ENCODE results near the gene ANKRD30B.
"Not testable (repeated sequence)": the region's sequence is repeated elsewhere in the genome, so short reads cannot be mapped to it uniquely, and the experiment has no call there.

Gene ANKRD30B

GRCh38 chr18:14747513-14748474, at the start of gene ANKRD30B:
Gene ANKRD30B (plus strand): TSS chr18:14748172. CDS start chr18:14748420, 248 bp downstream.
- no peak for DNase-seq

- not testable (repeated sequence) for DNase-seq
Measured at GRCh38 chr18:14701286-14702040, 46.5 kb upstream of the ANKRD30B start.

- DNase-seq: not testable (repeated sequence)
Measured at GRCh38 chr18:14709761-14710160, 38.2 kb upstream of the ANKRD30B start.

- not testable (repeated sequence) for DNase-seq
Measured at GRCh38 chr18:14721569-14721968, 26.4 kb upstream of the ANKRD30B start.

GRCh38 chr18:14739056-14739455, 8.9 kb upstream of the ANKRD30B start:
- DNase-seq: not testable (repeated sequence)

- no peak for DNase-seq
Measured at GRCh38 chr18:14746897-14747296, 1.1 kb upstream of the ANKRD30B start.

- DNase-seq: no peak
Measured at GRCh38 chr18:14748496-14748895, 524 bp downstream of the ANKRD30B start.

GRCh38 chr18:14763566-14763965, 15.6 kb downstream of the ANKRD30B start:
- not testable (repeated sequence) for DNase-seq

GRCh38 chr18:14767474-14767873, 19.5 kb downstream of the ANKRD30B start:
- DNase-seq: no peak

GRCh38 chr18:14768241-14768640, 20.3 kb downstream of the ANKRD30B start:
- no peak for DNase-seq

GRCh38 chr18:14769381-14769780, 21.4 kb downstream of the ANKRD30B start:
- no peak for DNase-seq

- DNase-seq: no peak
Measured at GRCh38 chr18:14776801-14777200, 28.8 kb downstream of the ANKRD30B start.

GRCh38 chr18:14781671-14782070, 33.7 kb downstream of the ANKRD30B start:
- DNase-seq: no peak

GRCh38 chr18:14784133-14784532, 36.2 kb downstream of the ANKRD30B start:
- no peak for DNase-seq

- DNase-seq: not testable (repeated sequence)
Measured at GRCh38 chr18:14796876-14797275, 48.9 kb downstream of the ANKRD30B start.

- DNase-seq: not testable (repeated sequence)
Measured at GRCh38 chr18:14797969-14798764, 50.2 kb downstream of the ANKRD30B start.

- DNase-seq: not testable (repeated sequence)
Measured at GRCh38 chr18:14811081-14811480, 63.1 kb downstream of the ANKRD30B start.

GRCh38 chr18:14826972-14827632, 79.1 kb downstream of the ANKRD30B start:
- DNase-seq: not testable (repeated sequence)

- not testable (repeated sequence) for DNase-seq
Measured at GRCh38 chr18:14841607-14842006, 93.6 kb downstream of the ANKRD30B start.

- not testable (repeated sequence) for DNase-seq
Measured at GRCh38 chr18:14851533-14851932, 103.6 kb downstream of the ANKRD30B start.

- DNase-seq: not testable (repeated sequence)
Measured at GRCh38 chr18:14855634-14856033, 107.7 kb downstream of the ANKRD30B start.

GRCh38 chr18:14856256-14856655, 108.3 kb downstream of the ANKRD30B start:
- not testable (repeated sequence) for DNase-seq

All from stimulated activated CD4-positive, alpha-beta T cell treated with anti-CD3 and anti-CD28 coated beads, Interleukin-2, amount 100 ng/mL, for 48 hours (primary cell).